H1 (cell line): ENCODE results near the gene SMARCA4. TPM values are rescaled to one million over a fixed set of nuclear protein-coding genes. Genes with fewer than 3 reads are reported as not detected.

Experiments
- CTCF ChIA-PET: fragments of 300-600 bp; sonication (Branson Sonifier 250); formaldehyde crosslinking; loops from one replicate; lab custom pipeline; 2021; ENCODE audit not compliant: partially characterized antibody; lab: Charles Lee
- POLR2A ChIA-PET: fragments of 300-600 bp; sonication (Branson Sonifier 250); formaldehyde crosslinking; loops from one replicate; lab custom pipeline; 2021; ENCODE audit warnings: inconsistent platforms; ENCODE audit not compliant: partially characterized antibody; lab: Charles Lee
- DNase-seq, 2 experiments: peaks; one replicate each; pipeline versions ENCODE4 v3.0.0 to v3.0.0-alpha.2; 2010 to 2022; ENCODE audit warnings: low spot score in 2 of 2, low read depth in 1 of 2, mixed read lengths in 1 of 2
- FAIRE-seq: peaks from 2 replicates; lab custom pipeline; 2011; peaks lifted over from hg19 to GRCh38; lab: Jason Lieb, UNC
- H2AFZ ChIP-seq: 2 replicates; pipeline ENCODE4 v1.8.1; 2012; ENCODE audit warnings: low read length, inconsistent platforms
- H2AK5ac ChIP-seq: 2 replicates; pipeline ENCODE4 v1.6.1; 2013; ENCODE audit warnings: low read depth, low read length
- H2BK120ac ChIP-seq: replicated peaks from 2 replicates; pipeline ENCODE3; 2013; ENCODE audit warnings: low read depth, low read length, inconsistent platforms
- H2BK12ac ChIP-seq: 2 replicates; pipeline ENCODE4 v1.6.1; 2013; ENCODE audit warnings: low read depth, low read length
- H2BK15ac ChIP-seq: 2 replicates; pipeline ENCODE4 v1.6.1; 2013; ENCODE audit warnings: low read length
- H2BK20ac ChIP-seq: 2 replicates; pipeline ENCODE4 v1.6.1; 2013; ENCODE audit warnings: low read length
- H2BK5ac ChIP-seq: 2 replicates; pipeline ENCODE4 v1.6.1; 2013; ENCODE audit warnings: low read depth, low read length
- H3K14ac ChIP-seq: 2 replicates; pipeline ENCODE4 v1.6.1; 2013; ENCODE audit warnings: inconsistent platforms; ENCODE audit not compliant: insufficient read length
- H3K18ac ChIP-seq: 2 replicates; pipeline ENCODE4 v1.6.1; 2013; ENCODE audit warnings: low read length; ENCODE audit errors: extremely low read depth
- H3K23ac ChIP-seq: 2 replicates; pipeline ENCODE4 v1.6.1; 2013; ENCODE audit warnings: inconsistent platforms; ENCODE audit not compliant: insufficient read length
- H3K23me2 ChIP-seq: 2 replicates; pipeline ENCODE4 v1.6.1; 2013; ENCODE audit warnings: low read depth, low read length
- H3K27ac ChIP-seq: 2 replicates; pipeline ENCODE4 v1.6.1; 2011; ENCODE audit warnings: low read depth, low read length, inconsistent platforms
- H3K27me3 ChIP-seq, 4 experiments: replicated peaks in 1 of 4; 1 replicate in 1 of 4; 2 replicates in 3 of 4; pipeline versions ENCODE4 v1.6.1 to v1.8.1; 2011 to 2013; ENCODE audit warnings: low read length in 3 of 4, mild to moderate bottlenecking in 3 of 4, inconsistent platforms in 2 of 4, mixed read lengths in 2 of 4, moderate library complexity in 1 of 4; ENCODE audit not compliant: control insufficient read depth in 3 of 4, insufficient read depth in 3 of 4; ENCODE audit errors: extremely low read depth in 1 of 4
- H3K36me3 ChIP-seq, 4 experiments: 2 replicates each; pipeline versions ENCODE4 v1.6.1 to v1.8.1; 2011 to 2013; ENCODE audit warnings: mild to moderate bottlenecking in 4 of 4, low read length in 3 of 4, moderate library complexity in 2 of 4, control low read depth in 1 of 4, inconsistent platforms in 1 of 4; ENCODE audit not compliant: insufficient read depth in 4 of 4, control insufficient read depth in 2 of 4
- H3K4ac ChIP-seq: replicated peaks from 2 replicates; pipeline ENCODE3; 2013; ENCODE audit warnings: low read length, low read depth, mixed read lengths, inconsistent platforms; ENCODE audit not compliant: insufficient read length
- H3K4me1 ChIP-seq, 4 experiments: replicated peaks in 1 of 4; 1 replicate in 1 of 4; 2 replicates in 3 of 4; pipeline versions ENCODE4 v1.6.1 to v1.8.1; 2011 to 2013; ENCODE audit warnings: low read length in 3 of 4, inconsistent platforms in 2 of 4, mixed read lengths in 1 of 4; ENCODE audit not compliant: insufficient read depth in 4 of 4, control insufficient read depth in 3 of 4
- H3K4me2 ChIP-seq, 2 experiments: 2 replicates each; pipeline versions ENCODE4 v1.6.1 to v1.8.1; 2011 to 2013; ENCODE audit warnings: low read depth in 2 of 2, low read length in 2 of 2, control low read depth in 1 of 2, inconsistent platforms in 1 of 2, mild to moderate bottlenecking in 1 of 2; ENCODE audit not compliant: insufficient read depth in 1 of 2
- H3K4me3 ChIP-seq, 4 experiments: fragments of 200-600, 300-600 bp in 1 of 4; sonication (generic), shearing (Covaris generic), sonication (Bioruptor Twin) in 1 of 4; 2 replicates each; pipeline versions ENCODE4 v1.5.1 to v1.8.1; 2011 to 2016; ENCODE audit warnings: low read length in 4 of 4, low read depth in 3 of 4, control low read depth in 2 of 4, inconsistent platforms in 2 of 4, mild to moderate bottlenecking in 2 of 4, mixed read lengths in 1 of 4, moderate library complexity in 1 of 4; ENCODE audit not compliant: insufficient read depth in 2 of 4; ENCODE audit errors: extremely low read depth in 1 of 4
- H3K56ac ChIP-seq: replicated peaks from 2 replicates; pipeline ENCODE3; 2013; ENCODE audit warnings: low read depth, mild to moderate bottlenecking, mixed read lengths, low read length, inconsistent platforms; ENCODE audit not compliant: insufficient read length
- H3K79me1 ChIP-seq: 2 replicates; pipeline ENCODE4 v1.6.1; 2013; ENCODE audit warnings: low read depth, low read length, control low read depth
- H3K79me2 ChIP-seq, 2 experiments: 2 replicates each; pipeline versions ENCODE4 v1.6.1 to v1.8.1; 2012 to 2013; ENCODE audit warnings: low read length in 2 of 2, mild to moderate bottlenecking in 2 of 2, inconsistent platforms in 1 of 2; ENCODE audit not compliant: insufficient read depth in 2 of 2, control insufficient read depth in 1 of 2
- H3K9ac ChIP-seq, 4 experiments: replicated peaks in 1 of 4; 1 replicate in 1 of 4; 2 replicates in 3 of 4; pipeline versions ENCODE4 v1.6.1 to v1.8.1; 2011 to 2013; ENCODE audit warnings: low read depth in 3 of 4, low read length in 3 of 4, control low read depth in 2 of 4, mild to moderate bottlenecking in 2 of 4, moderate library complexity in 2 of 4, inconsistent platforms in 1 of 4; ENCODE audit errors: extremely low read depth in 1 of 4
- H3K9me3 ChIP-seq, 2 experiments: 2 replicates each; pipeline versions ENCODE4 v1.6.1 to v1.8.1; 2012 to 2013; ENCODE audit warnings: mild to moderate bottlenecking in 2 of 2, moderate library complexity in 2 of 2, control low read depth in 1 of 2, inconsistent platforms in 1 of 2, low read depth in 1 of 2, low read length in 1 of 2, mixed read lengths in 1 of 2; ENCODE audit not compliant: insufficient read depth in 2 of 2
- H4K20me1 ChIP-seq, 2 experiments: replicated peaks in 1 of 2; 2 replicates each; pipeline versions ENCODE3 to v1.8.1; 2011 to 2013; ENCODE audit warnings: inconsistent platforms in 2 of 2, low read length in 2 of 2, mild to moderate bottlenecking in 1 of 2; ENCODE audit not compliant: insufficient read depth in 2 of 2, control insufficient read depth in 1 of 2
- H4K5ac ChIP-seq: 2 replicates; pipeline ENCODE4 v1.6.1; 2013; ENCODE audit warnings: low read length, low read depth, mixed read lengths, inconsistent platforms; ENCODE audit not compliant: insufficient read length
- H4K8ac ChIP-seq: 2 replicates; pipeline ENCODE4 v1.8.0; 2013; ENCODE audit warnings: mild to moderate bottlenecking, moderate library complexity, low read length, inconsistent platforms; ENCODE audit not compliant: insufficient read depth; ENCODE audit errors: extremely low read depth
- H4K91ac ChIP-seq: replicated peaks from 2 replicates; pipeline ENCODE3; 2013; ENCODE audit warnings: low read length, mixed read lengths, inconsistent platforms; ENCODE audit not compliant: insufficient read length
- CHD2 ChIP-seq: IDR thresholded peaks from 2 replicates; pipeline ENCODE4 v1.6.1; 2012; ENCODE audit warnings: low read length, improper control_type of control experiment
- EP300 ChIP-seq, 2 experiments: IDR thresholded peaks; 1 replicate in 1 of 2; 2 replicates in 1 of 2; pipeline ENCODE4 v1.6.1; 2011 to 2012; ENCODE audit warnings: low read depth in 2 of 2, low read length in 2 of 2, mild to moderate bottlenecking in 2 of 2, borderline replicate concordance in 1 of 2, inconsistent platforms in 1 of 2, moderate library complexity in 1 of 2
- NANOG ChIP-seq: IDR thresholded peaks from 2 replicates; pipeline ENCODE4 v1.6.1; 2011; ENCODE audit warnings: low read length, low read depth, mild to moderate bottlenecking, inconsistent platforms; ENCODE audit not compliant: insufficient read depth, poor library complexity, severe bottlenecking
- POLR2A ChIP-seq, 2 experiments: IDR thresholded peaks; 1 replicate in 1 of 2; 2 replicates in 1 of 2; pipeline ENCODE4 v1.6.1; 2011; ENCODE audit warnings: low read depth in 2 of 2, low read length in 2 of 2, mild to moderate bottlenecking in 2 of 2; ENCODE audit errors: control extremely low read depth in 1 of 2
- POLR2AphosphoS5 ChIP-seq: IDR thresholded peaks from 2 replicates; pipeline ENCODE4 v1.6.1; 2011; ENCODE audit warnings: low read depth, low read length
- RNF2 ChIP-seq: fragments of 200-900, 300-1000 bp; sonication (generic); IDR thresholded peaks from 2 replicates; pipeline ENCODE4 v1.7.1; 2016; ENCODE audit warnings: borderline replicate concordance, low read depth, mild to moderate bottlenecking, antibody characterized with exemption, low read length; ENCODE audit not compliant: poor library complexity, severe bottlenecking; ENCODE audit errors: missing control alignments
- RXRA ChIP-seq: IDR thresholded peaks from 2 replicates; pipeline ENCODE4 v1.6.1; 2011; ENCODE audit warnings: low read depth, mild to moderate bottlenecking, low read length, moderate library complexity; ENCODE audit not compliant: insufficient read depth
- TBP ChIP-seq: IDR thresholded peaks from 2 replicates; pipeline ENCODE4 v1.6.1; 2011; ENCODE audit warnings: low read depth, low read length, improper control_type of control experiment
- USF2 ChIP-seq: IDR thresholded peaks from 2 replicates; pipeline ENCODE4 v1.6.1; 2011; ENCODE audit warnings: low read length, improper control_type of control experiment
- WGBS, 2 experiments: shearing (Covaris generic) in 1 of 2; methylation state at CpG; one replicate each; pipeline versions ENCODE4 v1.1.6 to v1.1.7; 2013 to 2015; ENCODE audit warnings: low lambda C conversion rate in 2 of 2, mixed read lengths in 2 of 2, inconsistent platforms in 1 of 2, low coverage in 1 of 2, missing lambda C conversion rate in 1 of 2; ENCODE audit not compliant: insufficient replicate concordance in 2 of 2, insufficient coverage in 1 of 2, insufficient read length in 1 of 2; ENCODE audit errors: extremely low coverage in 1 of 2, missing lambda C conversion rate in 1 of 2; 5-methylcytosine and 5-hydroxymethylcytosine counted together
- polyA plus RNA-seq, 7 experiments: library from polyadenylated mRNA; depleted of rRNA in 3 of 7; stranded (reverse) in 5 of 7; unstranded in 2 of 7; fragments of >200 nt in 5 of 7; fragments of 200-250 nt in 2 of 7; gene quantifications; 1 replicate in 5 of 7; 2 replicates in 1 of 7; 4 replicates in 1 of 7; pipeline versions ENCODE4 v1.2.1 to v1.2.3, GENCODE V29; 2011 to 2013; ENCODE audit warnings: missing spikeins in 2 of 7, mixed read lengths in 2 of 7
- total RNA-seq: library from RNA; stranded (reverse); fragmentation: NEBNext Ultra II Directional; extraction: Animal tissue kit (Norgen Biotek cat#: 25700); gene quantifications from 2 replicates; pipeline ENCODE4 v1.2.1, GENCODE V29; 2021
- TF ChIP-seq, protein P1 (sequence below): IDR thresholded peaks from 2 replicates; pipeline ENCODE4 v1.6.1; 2012; ENCODE audit warnings: low read length, inconsistent platforms

SMARCA4 gene
- total and polyA plus RNA-seq, 2 of the 8 experiments (the other 6 are each of a cell fraction or from before 2014, with no cell fraction given), result 86.4 to 263 TPM

DNA sequence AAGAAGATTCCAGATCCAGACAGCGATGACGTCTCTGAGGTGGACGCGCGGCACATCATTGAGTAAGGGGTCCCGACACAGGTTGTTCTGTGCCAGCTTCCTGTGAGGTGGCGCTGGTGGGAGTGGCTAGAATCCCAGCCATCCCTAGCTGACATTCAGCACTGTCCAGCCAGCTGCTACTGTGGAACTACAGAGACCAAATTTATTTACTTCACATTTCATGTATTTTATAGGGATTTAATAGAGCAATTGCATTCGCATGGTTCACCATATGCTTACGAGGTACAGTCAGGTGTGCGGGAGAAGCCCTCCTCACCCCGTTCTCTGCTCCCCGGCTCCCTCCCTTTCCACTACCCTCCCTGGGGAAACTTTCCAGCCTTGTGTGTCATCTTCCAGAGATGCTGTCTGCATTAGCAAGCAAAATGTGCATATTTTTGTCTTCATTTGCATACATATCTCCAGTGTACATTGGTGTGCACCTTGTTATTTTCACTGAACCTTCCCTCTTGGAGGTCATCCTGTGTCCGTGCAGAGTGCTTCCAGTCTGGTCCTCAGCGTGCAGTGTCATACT lies 47.2 kb downstream of the SMARCA4 start:
- DNase-seq (no peak), FAIRE-seq (no peak)
- no peak overlapping the region for H3K4me3 ChIP-seq
- H2AK5ac ChIP-seq, result no peak overlapping the region
- H3K23me2 ChIP-seq, result no peaks in the 10 kb centered on the region
- H3K36me3 ChIP-seq, result peaks cover 18 to 58% (median 43%) of the 10 kb centered on the region in 4 experiments
- H4K91ac ChIP-seq, result no peak overlapping the region
- no peaks in the 10 kb centered on the region for H3K9me3 ChIP-seq
- H2BK20ac ChIP-seq, result no peak overlapping the region
- no peak overlapping the region for H2AFZ ChIP-seq
- no peaks in the 10 kb centered on the region for H3K27me3 ChIP-seq
- H3K18ac ChIP-seq, result no peak overlapping the region
- H3K4me2 ChIP-seq, result no peak overlapping the region
- H3K23ac ChIP-seq, result no peak overlapping the region
- H4K5ac ChIP-seq, result no peak overlapping the region
- peaks cover 4% of the 10 kb centered on the region for H3K79me1 ChIP-seq
- H2BK120ac ChIP-seq, result no peak overlapping the region
- no peak overlapping the region for H3K56ac ChIP-seq
- H4K20me1 ChIP-seq, result peaks cover 0 to 16% of the 10 kb centered on the region in 2 experiments
- no peak overlapping the region for H2BK15ac ChIP-seq
- no peaks in the 10 kb centered on the region for H3K4me1 ChIP-seq
- CTCF ChIA-PET, result interaction anchor here (0.9 to 1.7 kb wide), 4 partner anchors 10 to 164 kb away, joined by 3 to 5 read pairs (median 4); no protein-coding TSS in a partner anchor
- H2BK12ac ChIP-seq, result no peak overlapping the region
- no peak overlapping the region for H3K4ac ChIP-seq
- no peak overlapping the region for H3K14ac ChIP-seq
- H2BK5ac ChIP-seq, result no peak overlapping the region
- no peak overlapping the region for H4K8ac ChIP-seq
- 94% methylated on average over 14 of the region's 14 CpGs; no CpG with 5 or more reads in 1 of the 2 experiments for WGBS, 2 experiments
- no peak overlapping the region for H3K27ac ChIP-seq
- POLR2A ChIA-PET, result no interaction called here
- no peaks in the 10 kb centered on the region for H3K79me2 ChIP-seq
- H3K9ac ChIP-seq, result no peak overlapping the region
- TF ChIP-seq TBP, result no peak
- TF ChIP-seq RXRA, result no peak
- TF ChIP-seq RNF2, result no peak
- TF ChIP-seq POLR2AphosphoS5, result no peak
- TF ChIP-seq USF2, result no peak
- TF ChIP-seq CHD2, result no peak
- no peak for TF ChIP-seq NANOG
- TF ChIP-seq POLR2A (IDR thresholded peaks at IDR 0.05; ENCODE audit: control extremely low read depth in 1 of 2, low read depth in 2 of 2, low read length in 2 of 2), result no peak
- TF ChIP-seq EP300 (IDR thresholded peaks at IDR 0.05; ENCODE audit: borderline replicate concordance in 1 of 2, low read depth in 2 of 2, low read length in 2 of 2), result no peak
- TF ChIP-seq, protein P1, sequence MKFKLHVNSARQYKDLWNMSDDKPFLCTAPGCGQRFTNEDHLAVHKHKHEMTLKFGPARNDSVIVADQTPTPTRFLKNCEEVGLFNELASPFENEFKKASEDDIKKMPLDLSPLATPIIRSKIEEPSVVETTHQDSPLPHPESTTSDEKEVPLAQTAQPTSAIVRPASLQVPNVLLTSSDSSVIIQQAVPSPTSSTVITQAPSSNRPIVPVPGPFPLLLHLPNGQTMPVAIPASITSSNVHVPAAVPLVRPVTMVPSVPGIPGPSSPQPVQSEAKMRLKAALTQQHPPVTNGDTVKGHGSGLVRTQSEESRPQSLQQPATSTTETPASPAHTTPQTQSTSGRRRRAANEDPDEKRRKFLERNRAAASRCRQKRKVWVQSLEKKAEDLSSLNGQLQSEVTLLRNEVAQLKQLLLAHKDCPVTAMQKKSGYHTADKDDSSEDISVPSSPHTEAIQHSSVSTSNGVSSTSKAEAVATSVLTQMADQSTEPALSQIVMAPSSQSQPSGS, result no peak
